K562 (cell line): Measurements from ENCODE around the gene PPP1R14B. TPM values are rescaled to one million over a fixed set of nuclear protein-coding genes. Genes with fewer than 3 reads are reported as not detected.
A peak's percentile ranks its signal among the peaks of the same experiment; 100 is the strongest.

Experiments
- ELF2 ChIP-seq: fragments of 250-450 bp; sonication (Bioruptor Pico); IDR thresholded peaks from 2 replicates; pipeline ENCODE4 v1.5.0; 2021; ENCODE audit warnings: mild to moderate bottlenecking
- FUS ChIP-seq: fragments of 200-400 bp; formaldehyde crosslinking; optimal IDR thresholded peaks from 2 replicates; pipeline ENCODE3; 2017; ENCODE audit warnings: low read depth, low read length
- LEF1 ChIP-seq: fragments of 450-650 bp; IDR thresholded peaks from 2 replicates; pipeline ENCODE4 v1.6.1; 2016; ENCODE audit warnings: mild to moderate bottlenecking
- POLR2A ChIP-seq: fragments of 450-650 bp; conservative IDR thresholded peaks from 2 replicates; pipeline ENCODE4 v1.6.1; 2016
- POLR2G ChIP-seq: fragments of 200-400 bp; formaldehyde crosslinking; IDR thresholded peaks from 2 replicates; pipeline ENCODE4 v1.6.1; 2017; ENCODE audit warnings: low read depth, mild to moderate bottlenecking, antibody characterized with exemption, low read length, moderate library complexity
- SIN3A ChIP-seq, 2 experiments: fragments of 150-350 bp in 1 of 2; IDR thresholded peaks; 2 replicates each; pipeline ENCODE4 v1.6.1; 2011 to 2016; ENCODE audit warnings: borderline replicate concordance in 2 of 2, low read depth in 2 of 2, low read length in 2 of 2, mild to moderate bottlenecking in 2 of 2, moderate library complexity in 2 of 2; ENCODE audit not compliant: control insufficient read depth in 1 of 2
- STAG1 ChIP-seq: sonication (generic); formaldehyde crosslinking; IDR thresholded peaks from 2 replicates; pipeline ENCODE4 v1.5.0; 2020; ENCODE audit warnings: missing genetic modification reagents, borderline replicate concordance
- TAF7 ChIP-seq: fragments of 450-650 bp; IDR thresholded peaks from 2 replicates; pipeline ENCODE4 v1.6.1; 2016; ENCODE audit warnings: missing genetic modification characterization, missing compliant biosample characterization
- ZBTB11 ChIP-seq, 3 experiments: fragments of 200-800 bp in 1 of 3; fragments of 250-450 bp in 1 of 3; fragments of 450-650 bp in 1 of 3; sonication (Bioruptor Pico) in 1 of 3; sonication (Bioruptor generic) in 1 of 3; formaldehyde crosslinking in 1 of 3; IDR thresholded peaks; 2 replicates each; pipeline versions ENCODE4 v1.6.1 to v1.8.0; 2016 to 2022; ENCODE audit warnings: mild to moderate bottlenecking in 2 of 3, missing genetic modification characterization in 2 of 3, missing compliant biosample characterization in 1 of 3, moderate library complexity in 1 of 3
- ZNF143 ChIP-seq: sonication (generic); formaldehyde crosslinking; IDR thresholded peaks from 2 replicates; pipeline ENCODE4 v1.9.0; 2022; ENCODE audit warnings: mild to moderate bottlenecking, missing genetic modification reagents
- ZNF232 ChIP-seq: sonication (generic); formaldehyde crosslinking; IDR thresholded peaks from 2 replicates; pipeline ENCODE4 v1.8.0; 2022; ENCODE audit warnings: mild to moderate bottlenecking, missing genetic modification reagents
- ZNF431 ChIP-seq: sonication (generic); formaldehyde crosslinking; IDR thresholded peaks from 2 replicates; pipeline ENCODE4 v1.8.0; 2022; ENCODE audit warnings: mild to moderate bottlenecking, missing genetic modification reagents
- polyA plus RNA-seq, 8 experiments: library from polyadenylated mRNA; depleted of rRNA in 4 of 8; stranded (reverse) in 5 of 8; unstranded in 3 of 8; fragments of >200 nt; fragmentation: Nextera tagmentation in 2 of 8; fragmentation: Illumina TruSeq in 1 of 8; extraction: Ambion mirVana in 2 of 8; extraction: Trizol in 1 of 8; gene quantifications; 2 replicates each; pipeline versions ENCODE4 v1.2.1 to v1.2.3, GENCODE V29; 2011 to 2014; ENCODE audit warnings: inconsistent platforms in 1 of 8, missing spikeins in 1 of 8
- total RNA-seq, 7 experiments: library from RNA; depleted of rRNA in 6 of 7; stranded (reverse); fragments of >200 nt in 6 of 7; fragmentation: Illumina TruSeq in 2 of 7; extraction: Trizol in 2 of 7; gene quantifications; 2 replicates each; pipeline versions ENCODE4 v1.2.1 to v1.2.3, GENCODE V29; 2011 to 2021; ENCODE audit warnings: low replicate concordance in 1 of 7
- TF ChIP-seq, protein P1 (sequence below): sonication (generic); formaldehyde crosslinking; IDR thresholded peaks from 2 replicates; pipeline ENCODE4 v1.8.0; 2022; ENCODE audit warnings: mild to moderate bottlenecking, missing genetic modification reagents
- TF ChIP-seq, protein P2 (sequence below): fragments of 150-350 bp; conservative IDR thresholded peaks from 2 replicates; pipeline ENCODE4 v1.6.1; 2014; ENCODE audit warnings: low read length

Gene PPP1R14B
- total and polyA plus RNA-seq, 9 of the 15 experiments (the other 6 are each of a cell fraction or from before 2014, with no cell fraction given) = 7.7 to 566 (median 212) TPM

GRCh38 chr11:64241491-64242374, 5.0 kb downstream of the PPP1R14B start (continued):
- TF ChIP-seq, protein P1, sequence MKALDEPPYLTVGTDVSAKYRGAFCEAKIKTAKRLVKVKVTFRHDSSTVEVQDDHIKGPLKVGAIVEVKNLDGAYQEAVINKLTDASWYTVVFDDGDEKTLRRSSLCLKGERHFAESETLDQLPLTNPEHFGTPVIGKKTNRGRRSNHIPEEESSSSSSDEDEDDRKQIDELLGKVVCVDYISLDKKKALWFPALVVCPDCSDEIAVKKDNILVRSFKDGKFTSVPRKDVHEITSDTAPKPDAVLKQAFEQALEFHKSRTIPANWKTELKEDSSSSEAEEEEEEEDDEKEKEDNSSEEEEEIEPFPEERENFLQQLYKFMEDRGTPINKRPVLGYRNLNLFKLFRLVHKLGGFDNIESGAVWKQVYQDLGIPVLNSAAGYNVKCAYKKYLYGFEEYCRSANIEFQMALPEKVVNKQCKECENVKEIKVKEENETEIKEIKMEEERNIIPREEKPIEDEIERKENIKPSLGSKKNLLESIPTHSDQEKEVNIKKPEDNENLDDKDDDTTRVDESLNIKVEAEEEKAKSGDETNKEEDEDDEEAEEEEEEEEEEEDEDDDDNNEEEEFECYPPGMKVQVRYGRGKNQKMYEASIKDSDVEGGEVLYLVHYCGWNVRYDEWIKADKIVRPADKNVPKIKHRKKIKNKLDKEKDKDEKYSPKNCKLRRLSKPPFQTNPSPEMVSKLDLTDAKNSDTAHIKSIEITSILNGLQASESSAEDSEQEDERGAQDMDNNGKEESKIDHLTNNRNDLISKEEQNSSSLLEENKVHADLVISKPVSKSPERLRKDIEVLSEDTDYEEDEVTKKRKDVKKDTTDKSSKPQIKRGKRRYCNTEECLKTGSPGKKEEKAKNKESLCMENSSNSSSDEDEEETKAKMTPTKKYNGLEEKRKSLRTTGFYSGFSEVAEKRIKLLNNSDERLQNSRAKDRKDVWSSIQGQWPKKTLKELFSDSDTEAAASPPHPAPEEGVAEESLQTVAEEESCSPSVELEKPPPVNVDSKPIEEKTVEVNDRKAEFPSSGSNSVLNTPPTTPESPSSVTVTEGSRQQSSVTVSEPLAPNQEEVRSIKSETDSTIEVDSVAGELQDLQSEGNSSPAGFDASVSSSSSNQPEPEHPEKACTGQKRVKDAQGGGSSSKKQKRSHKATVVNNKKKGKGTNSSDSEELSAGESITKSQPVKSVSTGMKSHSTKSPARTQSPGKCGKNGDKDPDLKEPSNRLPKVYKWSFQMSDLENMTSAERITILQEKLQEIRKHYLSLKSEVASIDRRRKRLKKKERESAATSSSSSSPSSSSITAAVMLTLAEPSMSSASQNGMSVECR (CRISPR knock-in tag) = peak; percentile 89; the same call in 1 of the 2 replicates
- TF ChIP-seq LEF1 = no peak
- peak; percentile 30; the same call in 1 of the 2 replicates for TF ChIP-seq TAF7
- 0 out of 2 replicates have a peak, but pooled peaks have one; percentile 43 for TF ChIP-seq ZNF232 (CRISPR knock-in tag)
- peak; percentile 91 for TF ChIP-seq POLR2A
- 0 out of 2 replicates have a peak, but pooled peaks have one; percentile 21 for TF ChIP-seq ZNF431 (CRISPR knock-in tag)
- TF ChIP-seq SIN3A (IDR thresholded peaks at IDR 0.05; ENCODE audit: borderline replicate concordance in 2 of 2, control insufficient read depth in 1 of 2, low read depth in 2 of 2, low read length in 2 of 2) = 0 out of 4 replicates have a peak, but pooled peaks of 1 of the 2 experiments have one; percentile 18
- TF ChIP-seq STAG1 (CRISPR knock-in tag) = no peak
- 0 out of 2 replicates have a peak, but pooled peaks have one; percentile 40 for TF ChIP-seq ZNF143 (CRISPR knock-in tag)
- peak; percentile 79 for TF ChIP-seq POLR2G
- TF ChIP-seq FUS = no peak
- 0 out of 2 replicates have a peak, but pooled peaks have one; percentile 29 for TF ChIP-seq ELF2
- TF ChIP-seq, protein P2, sequence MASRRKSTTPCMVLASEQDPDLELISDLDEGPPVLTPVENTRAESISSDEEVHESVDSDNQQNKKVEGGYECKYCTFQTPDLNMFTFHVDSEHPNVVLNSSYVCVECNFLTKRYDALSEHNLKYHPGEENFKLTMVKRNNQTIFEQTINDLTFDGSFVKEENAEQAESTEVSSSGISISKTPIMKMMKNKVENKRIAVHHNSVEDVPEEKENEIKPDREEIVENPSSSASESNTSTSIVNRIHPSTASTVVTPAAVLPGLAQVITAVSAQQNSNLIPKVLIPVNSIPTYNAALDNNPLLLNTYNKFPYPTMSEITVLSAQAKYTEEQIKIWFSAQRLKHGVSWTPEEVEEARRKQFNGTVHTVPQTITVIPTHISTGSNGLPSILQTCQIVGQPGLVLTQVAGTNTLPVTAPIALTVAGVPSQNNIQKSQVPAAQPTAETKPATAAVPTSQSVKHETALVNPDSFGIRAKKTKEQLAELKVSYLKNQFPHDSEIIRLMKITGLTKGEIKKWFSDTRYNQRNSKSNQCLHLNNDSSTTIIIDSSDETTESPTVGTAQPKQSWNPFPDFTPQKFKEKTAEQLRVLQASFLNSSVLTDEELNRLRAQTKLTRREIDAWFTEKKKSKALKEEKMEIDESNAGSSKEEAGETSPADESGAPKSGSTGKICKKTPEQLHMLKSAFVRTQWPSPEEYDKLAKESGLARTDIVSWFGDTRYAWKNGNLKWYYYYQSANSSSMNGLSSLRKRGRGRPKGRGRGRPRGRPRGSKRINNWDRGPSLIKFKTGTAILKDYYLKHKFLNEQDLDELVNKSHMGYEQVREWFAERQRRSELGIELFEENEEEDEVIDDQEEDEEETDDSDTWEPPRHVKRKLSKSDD = no peak
- TF ChIP-seq ZBTB11 (CRISPR knock-in tag; IDR thresholded peaks at IDR 0.05) = peak in 2 of 3 experiments; percentile 68 to 96; a peak in 3 of 6 replicates
